NCI-H2029 (cell line): ENCODE measurements around the gene MTCL1.

ENCODE experiments used
- DNase-seq: peaks from one replicate; lab custom pipeline; 2025; lab: John Stamatoyannopoulos, UW

Gene MTCL1

GRCh38 chr18:8835521-8835953 lies 130.2 kb downstream of the MTCL1 start:
- no peak for DNase-seq

- DNase-seq, result no peak
Measured at GRCh38 chr18:8839281-8839680, 133.9 kb downstream of the MTCL1 start.

GRCh38 chr18:8841781-8842485 lies 136.6 kb downstream of the MTCL1 start:
- DNase-seq, result no peak

- DNase-seq, result no peak
Measured at GRCh38 chr18:8842506-8842905, 137.2 kb downstream of the MTCL1 start.

- DNase-seq, result no peak
Measured at GRCh38 chr18:8843005-8843404, 137.6 kb downstream of the MTCL1 start.

- no peak for DNase-seq
Measured at GRCh38 chr18:8844721-8845148, 139.4 kb downstream of the MTCL1 start.

- no peak for DNase-seq
Measured at GRCh38 chr18:8845506-8845905, 140.2 kb downstream of the MTCL1 start.

GRCh38 chr18:8847066-8847755 lies 141.9 kb downstream of the MTCL1 start:
- no peak for DNase-seq

- no peak for DNase-seq
Measured at GRCh38 chr18:8847900-8848299, 142.5 kb downstream of the MTCL1 start.

GRCh38 chr18:8848541-8848940 lies 143.2 kb downstream of the MTCL1 start:
- no peak for DNase-seq

- no peak for DNase-seq
Measured at GRCh38 chr18:8849696-8850095, 144.3 kb downstream of the MTCL1 start.

- DNase-seq, result no peak
Measured at GRCh38 chr18:8851659-8852058, 146.3 kb downstream of the MTCL1 start.

GRCh38 chr18:8854550-8854949 lies 149.2 kb downstream of the MTCL1 start:
- no peak for DNase-seq

GRCh38 chr18:8854962-8855361 lies 149.6 kb downstream of the MTCL1 start:
- no peak for DNase-seq

GRCh38 chr18:8856212-8856611 lies 150.9 kb downstream of the MTCL1 start:
- DNase-seq, result no peak

- no peak for DNase-seq
Measured at GRCh38 chr18:8856769-8857393, 151.5 kb downstream of the MTCL1 start.

- no peak for DNase-seq
Measured at GRCh38 chr18:8857806-8858205, 152.4 kb downstream of the MTCL1 start.

GRCh38 chr18:8858888-8859511 lies 153.6 kb downstream of the MTCL1 start:
- no peak for DNase-seq

GRCh38 chr18:8860845-8861642 lies 155.7 kb downstream of the MTCL1 start:
- no peak for DNase-seq

- DNase-seq, result no peak
Measured at GRCh38 chr18:8863427-8863826, 158.1 kb downstream of the MTCL1 start.

- no peak for DNase-seq
Measured at GRCh38 chr18:8865934-8866333, 160.6 kb downstream of the MTCL1 start.

GRCh38 chr18:8866679-8867078 lies 161.3 kb downstream of the MTCL1 start:
- DNase-seq, result no peak
